Hypothalamus (tissue), 51 donors: ENCODE results near the gene ZFAND6.
A peak's percentile ranks its signal among the peaks of the same experiment; 100 is the strongest.
"Not testable (repeated sequence)": the region's sequence is repeated elsewhere in the genome, so short reads cannot be mapped to it uniquely, and the experiment has no call there.

Experiments used
- DNase-seq, 51 donors: peaks; one replicate each; lab custom pipeline; 2025; lab: John Stamatoyannopoulos, UW

The ZFAND6 gene

GRCh38 chr15:80045219-80045618 lies 14.3 kb upstream of the ZFAND6 start:
- not testable (repeated sequence) for DNase-seq

- DNase-seq: no peak
These were observed 10.4 kb upstream of the ZFAND6 start for GRCh38 chr15:80049046-80049445.

GRCh38 chr15:80052597-80053304 lies 6.7 kb upstream of the ZFAND6 start:
- no peak for DNase-seq

GRCh38 chr15:80055933-80056332 lies 3.5 kb upstream of the ZFAND6 start:
- DNase-seq: no peak

- DNase-seq: no peak
These were observed 1.4 kb upstream of the ZFAND6 start for GRCh38 chr15:80058044-80058443.

GRCh38 chr15:80059786-80060355 lies 395 bp downstream of the ZFAND6 start:
- DNase-seq: peak in 29 of 51 donors; percentile 15 to 93 (median 57)

GRCh38 chr15:80060356-80061006 lies 1.0 kb downstream of the ZFAND6 start:
- peak in 7 of 51 donors; percentile 3 to 14 (median 4) for DNase-seq

GRCh38 chr15:80061582-80061981 lies 2.1 kb downstream of the ZFAND6 start:
- DNase-seq: no peak

GRCh38 chr15:80066912-80067311 lies 7.4 kb downstream of the ZFAND6 start:
- no peak for DNase-seq

GRCh38 chr15:80068578-80068977 lies 9.1 kb downstream of the ZFAND6 start:
- no peak for DNase-seq

- peak in 2 of 51 donors; percentile 1 to 44 for DNase-seq
These were observed 11.4 kb downstream of the ZFAND6 start for GRCh38 chr15:80070840-80071239.

GRCh38 chr15:80071652-80072051 lies 12.2 kb downstream of the ZFAND6 start:
- DNase-seq: no peak

GRCh38 chr15:80072285-80072994 lies 13.0 kb downstream of the ZFAND6 start:
- peak in 3 of 51 donors; percentile 9 to 67 (median 18) for DNase-seq

GRCh38 chr15:80073197-80073596 lies 13.7 kb downstream of the ZFAND6 start:
- DNase-seq: no peak

GRCh38 chr15:80076321-80077318 lies 17.1 kb downstream of the ZFAND6 start:
- no peak for DNase-seq

GRCh38 chr15:80081390-80081789 lies 21.9 kb downstream of the ZFAND6 start:
- no peak for DNase-seq

GRCh38 chr15:80087104-80087503 lies 27.6 kb downstream of the ZFAND6 start:
- no peak for DNase-seq

- DNase-seq: no peak
These were observed 30.6 kb downstream of the ZFAND6 start for GRCh38 chr15:80090041-80090440.

- DNase-seq: no peak
These were observed 31.5 kb downstream of the ZFAND6 start for GRCh38 chr15:80090879-80091503.
